HG02798 (cell line): ENCODE data around the gene IRF2BP1.
A peak's percentile ranks its signal among the peaks of the same experiment; 100 is the strongest.
"Not testable (repeated sequence)": the region's sequence is repeated elsewhere in the genome, so short reads cannot be mapped to it uniquely, and the experiment has no call there.

Experiments
- ATAC-seq: cut with Tn5 transposase; IDR thresholded peaks from one replicate; pipeline ENCODE4 v1.9.1; 2021; ENCODE audit warnings: mild to moderate bottlenecking; ENCODE audit not compliant: unreplicated experiment, poor library complexity

The IRF2BP1 gene

DNA sequence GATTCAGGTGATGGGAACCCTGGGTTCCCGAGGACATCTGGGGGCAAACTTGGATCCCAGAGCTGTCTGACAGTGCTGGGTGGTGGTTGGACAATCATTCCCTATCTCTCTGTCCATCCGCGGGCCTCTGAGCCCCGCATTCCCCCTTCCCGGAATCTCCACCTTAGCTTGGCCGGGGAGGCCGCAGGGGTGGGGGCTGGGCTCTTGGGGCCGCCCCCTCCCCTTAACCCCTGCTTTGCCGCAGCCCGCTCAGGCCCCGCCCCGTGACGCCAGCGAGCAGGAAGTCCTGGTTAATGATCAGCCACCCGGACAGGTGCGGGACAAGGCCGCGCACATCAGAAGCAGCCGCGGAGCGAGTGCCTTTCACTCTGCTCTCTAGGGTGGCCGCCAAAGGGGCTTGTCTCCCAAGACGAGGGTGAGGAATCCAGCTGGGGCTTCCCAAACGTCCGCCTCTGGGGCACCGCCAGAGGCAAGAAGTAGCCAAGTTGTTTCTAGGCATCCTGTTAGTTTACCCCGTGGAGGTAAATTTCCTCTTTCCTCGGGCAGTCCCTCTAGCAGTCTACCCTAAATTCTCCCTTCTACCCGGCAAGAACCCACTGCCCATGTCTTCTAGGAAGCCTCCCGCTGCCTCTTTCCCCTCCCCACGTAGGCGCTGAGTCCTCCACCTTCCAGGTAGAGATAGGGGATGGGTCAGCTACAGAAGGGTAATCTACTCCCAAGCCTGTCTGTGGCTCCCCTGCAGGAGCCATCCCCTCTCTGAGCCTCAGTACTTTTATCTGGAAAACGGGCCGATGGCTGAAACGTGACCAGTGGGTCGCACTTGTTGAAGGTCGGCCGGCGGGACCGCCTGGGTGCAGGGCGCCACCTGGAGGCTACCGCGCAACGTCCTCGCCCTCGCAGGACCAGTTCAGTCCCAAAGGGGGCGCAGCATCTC lies 3.0 kb downstream of the IRF2BP1 start:
- peak; percentile 27 for ATAC-seq

DNA sequence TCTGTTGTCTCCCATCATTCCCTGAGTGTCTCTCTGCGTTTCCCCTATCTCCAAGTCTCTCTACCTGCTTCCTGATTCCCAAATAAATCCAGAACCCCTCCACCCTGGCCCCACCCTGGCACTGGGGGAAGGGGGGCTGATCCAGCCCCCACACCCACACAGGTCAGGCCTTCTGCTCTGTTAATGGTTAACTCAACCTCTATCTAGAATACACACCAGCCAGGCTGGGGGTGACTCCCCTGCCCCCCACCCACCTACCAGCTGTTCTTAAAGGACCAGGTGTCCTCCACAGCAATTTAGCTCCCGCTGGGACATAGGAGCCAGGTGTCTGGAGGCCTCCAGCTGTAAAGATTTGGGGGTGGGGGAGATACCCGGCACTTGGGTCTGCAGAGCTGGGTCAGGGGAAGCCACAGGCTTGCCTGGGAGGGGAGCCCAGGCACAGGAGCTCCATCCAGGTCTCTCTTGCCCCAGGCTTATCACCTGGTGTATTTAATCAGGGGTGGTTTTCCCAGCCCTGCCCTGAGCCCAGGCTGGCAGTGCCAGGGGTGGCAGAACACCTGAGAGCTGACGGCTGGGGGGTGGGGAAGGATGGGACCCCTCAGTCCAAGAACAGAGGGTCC lies 3.9 kb downstream of the IRF2BP1 start:
- no peak for ATAC-seq

DNA sequence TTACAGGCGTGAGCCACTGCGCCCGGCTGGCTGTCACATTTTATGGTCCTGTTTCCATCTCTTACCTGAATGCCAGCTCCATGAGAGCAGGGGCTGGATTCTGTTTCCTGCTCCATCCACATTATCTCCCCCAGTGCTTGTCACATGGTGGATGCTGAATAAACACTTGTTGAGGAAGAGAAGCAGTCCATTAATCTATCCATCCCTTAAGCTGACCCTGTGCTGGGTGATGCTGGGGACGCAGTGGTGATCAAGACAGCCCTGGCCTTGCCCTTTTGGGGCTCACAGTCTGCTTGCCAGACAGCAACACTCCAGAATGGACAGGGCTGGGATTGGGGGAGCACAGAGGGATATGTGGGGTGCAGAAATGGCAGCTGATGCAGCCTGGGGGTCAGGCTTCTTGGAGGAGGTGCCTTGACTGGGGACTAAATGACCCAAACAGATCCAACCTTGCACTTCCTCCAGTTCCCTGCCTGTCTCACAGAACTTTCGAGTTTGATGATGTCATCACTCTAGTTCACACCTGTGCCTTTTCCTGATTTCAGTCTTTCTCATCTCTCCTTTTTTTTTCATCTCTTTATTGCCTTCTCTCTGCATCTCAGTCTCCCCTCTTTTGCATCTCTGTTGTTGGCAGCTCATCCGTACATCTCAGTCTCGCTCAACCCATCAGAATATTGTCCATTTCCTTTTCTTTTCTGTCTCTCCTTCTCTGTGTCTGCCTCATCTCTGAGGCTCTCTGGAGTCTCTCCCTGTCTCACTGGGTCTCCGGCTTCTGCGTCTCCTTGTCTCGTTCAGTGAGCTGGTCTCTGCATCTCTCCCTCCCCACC lies 4.6 kb downstream of the IRF2BP1 start:
- ATAC-seq, result no peak

DNA sequence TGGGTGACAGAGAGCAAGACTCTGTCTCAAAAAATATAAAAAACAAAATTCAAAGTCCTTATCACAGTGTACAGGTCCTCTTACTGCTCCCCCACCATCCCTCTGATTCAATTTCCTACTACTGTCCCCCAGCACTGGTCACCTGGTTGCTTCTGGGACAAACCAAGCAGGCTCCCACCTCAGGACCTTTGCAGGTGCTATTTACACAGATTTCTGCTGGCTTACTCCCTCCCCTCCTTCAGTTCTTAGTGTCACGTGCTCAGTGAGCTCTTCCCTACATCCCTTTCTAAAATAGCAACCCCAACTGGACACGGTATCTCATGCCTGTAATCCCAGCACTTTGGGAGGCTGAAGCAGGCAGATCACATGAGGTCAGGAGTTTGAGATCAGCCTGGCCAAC lies 6.0 kb downstream of the IRF2BP1 start:
- no peak for ATAC-seq

DNA sequence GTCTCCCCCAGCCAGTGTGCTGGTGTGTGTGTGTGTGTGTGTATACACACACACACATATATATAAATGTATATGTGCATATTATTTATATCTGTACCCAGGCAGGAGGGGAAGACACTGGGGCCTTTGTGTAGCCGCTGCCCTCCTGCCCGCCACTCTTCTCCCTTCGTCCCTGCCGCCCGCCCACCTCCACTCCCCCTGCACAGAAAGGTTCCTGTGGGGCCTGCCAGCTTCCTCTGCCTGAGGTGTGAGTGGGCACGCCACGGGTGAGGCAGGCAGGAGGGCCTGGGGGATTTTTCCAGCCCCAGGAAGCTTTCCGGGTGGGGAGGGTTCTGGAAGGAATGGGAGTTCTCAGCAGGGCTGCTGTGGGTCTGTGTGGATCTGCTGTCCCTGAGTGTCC lies 6.9 kb downstream of the IRF2BP1 start:
- no peak for ATAC-seq

DNA sequence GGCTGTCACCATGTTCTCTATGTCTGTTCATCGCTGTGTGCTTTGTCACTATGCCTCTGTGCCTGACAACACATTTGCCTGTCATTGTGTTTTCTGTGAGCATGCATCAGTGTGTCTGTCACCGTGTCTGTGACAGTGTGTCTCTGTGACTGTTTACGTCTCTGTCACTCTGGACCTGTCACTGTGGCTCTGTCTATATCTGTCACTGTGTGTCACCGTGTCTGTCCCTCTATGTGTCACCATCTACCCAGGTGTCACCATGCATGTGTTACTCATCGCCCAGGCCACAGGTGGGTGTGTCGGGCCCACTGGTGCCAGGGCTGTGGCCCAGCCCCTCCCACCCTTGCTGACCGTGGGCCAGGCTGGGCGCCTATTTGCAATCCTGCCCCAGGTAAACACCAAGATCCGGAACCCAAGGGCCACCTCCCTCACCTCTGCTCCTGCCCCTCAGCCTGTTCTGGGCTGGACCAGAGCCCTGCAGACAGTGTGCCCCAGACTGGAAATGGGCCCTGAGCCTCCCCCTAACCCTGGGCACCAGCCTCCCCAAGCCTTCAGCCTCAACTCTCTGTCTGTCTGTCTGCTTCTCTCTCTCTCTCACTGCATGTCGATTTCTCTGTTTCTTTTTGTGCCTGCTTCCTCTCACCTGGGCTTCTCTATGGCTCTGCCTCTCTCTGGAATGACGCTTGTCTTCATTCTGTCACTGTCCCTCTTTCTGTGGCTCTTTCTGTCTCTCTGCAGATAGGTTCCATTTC lies 7.7 kb downstream of the IRF2BP1 start:
- ATAC-seq, result no peak

DNA sequence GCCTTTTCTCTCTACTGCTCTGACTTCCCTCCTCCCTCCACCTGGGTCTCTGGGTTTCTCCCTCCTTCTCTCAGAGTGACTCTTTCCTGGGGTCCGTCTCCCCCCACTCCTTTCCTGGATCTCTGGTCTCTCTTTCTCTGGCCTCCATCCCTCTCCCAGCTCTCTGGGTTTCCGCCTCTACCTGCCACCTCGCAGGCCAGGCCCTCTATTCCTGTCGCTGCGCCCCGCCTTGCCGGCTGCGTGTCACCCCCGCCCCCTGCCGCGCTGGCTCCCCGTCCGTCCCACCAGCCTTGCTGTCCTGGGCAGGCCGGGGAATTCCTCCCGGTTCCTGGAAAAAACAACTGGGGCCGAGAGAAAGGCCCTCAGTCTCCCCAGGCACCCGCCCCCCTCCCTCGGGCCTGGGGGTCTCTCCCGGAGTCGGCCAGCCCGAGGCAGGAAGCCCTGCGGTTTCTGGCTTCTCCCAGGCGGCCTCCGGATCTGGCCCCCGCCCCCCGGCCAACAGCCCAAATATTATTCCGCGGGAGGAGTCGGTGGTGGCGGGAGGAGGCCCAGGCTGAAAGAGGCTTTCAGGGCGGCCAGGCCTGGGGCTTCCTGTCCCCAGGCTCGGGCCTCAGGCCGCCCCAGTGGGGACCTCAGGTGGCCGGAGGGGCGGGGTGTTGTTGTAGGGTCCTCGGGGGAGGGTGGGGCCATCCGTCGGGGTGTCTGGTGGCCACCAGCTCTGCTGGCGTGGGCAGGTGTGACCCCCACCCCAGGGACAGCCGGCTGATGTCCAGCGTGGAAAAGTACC lies 9.3 kb downstream of the IRF2BP1 start:
- no peak for ATAC-seq

DNA sequence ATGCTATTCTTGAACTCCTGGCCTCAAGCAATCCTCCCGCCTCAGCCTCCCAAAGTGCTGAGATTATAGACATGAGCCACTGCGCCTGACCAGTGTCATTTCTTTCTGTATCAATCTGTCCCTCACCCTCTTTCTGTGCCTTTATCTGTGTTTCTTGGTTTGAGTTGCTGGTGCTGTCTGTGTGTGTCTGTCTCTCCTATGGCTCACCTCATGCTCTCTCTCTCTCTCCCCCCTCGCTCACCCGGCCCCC lies 9.9 kb downstream of the IRF2BP1 start:
- ATAC-seq, result no peak

DNA sequence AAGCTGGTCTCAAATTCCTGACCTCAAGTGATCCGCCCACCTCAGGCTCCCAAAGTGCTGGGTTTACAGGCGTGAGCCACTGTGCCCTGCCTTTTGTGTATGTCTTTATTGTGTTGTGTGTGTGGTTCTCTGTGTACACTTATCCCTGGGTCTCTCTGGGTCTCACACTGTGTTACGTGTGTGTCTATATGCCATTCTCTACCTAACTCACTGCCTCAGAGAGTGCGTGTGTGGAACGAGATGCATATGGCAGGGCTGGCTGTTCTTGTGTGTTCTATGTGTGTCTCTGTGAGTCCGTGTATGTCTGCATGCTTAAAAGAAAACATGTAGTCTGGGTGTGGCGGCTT lies 11.3 kb downstream of the IRF2BP1 start:
- ATAC-seq, result no peak

DNA sequence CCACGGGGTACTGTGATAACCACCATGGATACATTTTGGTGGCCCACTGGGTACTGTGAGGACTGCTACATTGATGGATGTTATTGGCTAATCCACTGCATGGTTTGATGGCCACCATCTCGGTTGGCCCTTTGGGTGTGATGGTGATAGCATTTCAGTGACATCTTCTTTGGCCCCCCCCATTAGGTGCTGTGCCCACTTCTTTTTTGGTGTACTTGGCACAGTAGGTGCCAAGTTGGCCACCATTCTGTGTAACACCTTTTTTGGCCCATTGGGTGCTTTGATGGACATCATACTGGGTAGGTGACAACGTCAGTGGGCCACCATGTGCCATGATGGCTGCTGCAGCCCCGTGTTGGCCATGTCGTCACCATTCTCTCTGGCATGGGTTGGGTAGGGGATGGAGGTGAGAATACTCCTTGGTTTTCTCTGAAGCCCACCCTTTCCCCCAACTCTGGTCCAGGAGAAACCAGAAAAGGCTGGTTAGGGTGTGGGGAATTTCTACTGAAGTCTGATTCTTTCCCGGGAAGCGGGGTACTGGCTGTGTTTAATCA lies 12.6 kb downstream of the IRF2BP1 start:
- no peak for ATAC-seq

DNA sequence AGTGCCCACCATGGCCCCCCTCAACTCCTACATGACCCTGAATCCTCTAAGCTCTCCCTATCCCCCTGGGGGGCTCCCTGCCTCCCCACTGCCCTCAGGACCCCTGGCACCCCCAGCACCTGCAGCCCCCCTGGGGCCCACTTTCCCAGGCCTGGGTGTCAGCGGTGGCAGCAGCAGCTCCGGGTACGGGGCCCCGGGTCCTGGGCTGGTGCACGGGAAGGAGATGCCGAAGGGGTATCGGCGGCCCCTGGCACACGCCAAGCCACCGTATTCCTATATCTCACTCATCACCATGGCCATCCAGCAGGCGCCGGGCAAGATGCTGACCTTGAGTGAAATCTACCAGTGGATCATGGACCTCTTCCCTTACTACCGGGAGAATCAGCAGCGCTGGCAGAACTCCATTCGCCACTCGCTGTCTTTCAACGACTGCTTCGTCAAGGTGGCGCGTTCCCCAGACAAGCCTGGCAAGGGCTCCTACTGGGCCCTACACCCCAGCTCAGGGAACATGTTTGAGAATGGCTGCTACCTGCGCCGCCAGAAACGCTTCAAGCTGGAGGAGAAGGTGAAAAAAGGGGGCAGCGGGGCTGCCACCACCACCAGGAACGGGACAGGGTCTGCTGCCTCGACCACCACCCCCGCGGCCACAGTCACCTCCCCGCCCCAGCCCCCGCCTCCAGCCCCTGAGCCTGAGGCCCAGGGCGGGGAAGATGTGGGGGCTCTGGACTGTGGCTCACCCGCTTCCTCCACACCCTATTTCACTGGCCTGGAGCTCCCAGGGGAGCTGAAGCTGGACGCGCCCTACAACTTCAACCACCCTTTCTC lies 13.6 kb downstream of the IRF2BP1 start:
- no peak for ATAC-seq

DNA sequence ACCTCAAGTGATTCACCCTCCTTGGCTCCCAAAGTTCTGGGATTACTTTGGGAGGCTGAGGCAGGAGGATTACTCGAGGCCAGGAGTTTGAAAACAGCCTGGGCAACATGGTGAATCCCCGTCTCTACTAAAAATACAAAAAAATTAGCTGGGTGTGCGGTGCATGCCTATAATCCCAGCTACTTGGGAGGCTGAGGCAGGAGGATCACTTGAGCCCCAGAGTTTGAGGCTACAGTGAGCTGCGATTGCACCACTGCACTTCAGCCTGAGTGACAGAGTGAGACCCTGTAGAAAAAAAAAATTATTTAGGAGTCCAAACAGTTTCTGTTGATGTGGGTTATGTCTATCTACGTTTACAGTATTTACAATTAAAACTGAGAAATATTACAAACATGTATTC lies 15.1 kb downstream of the IRF2BP1 start:
- ATAC-seq, result no peak

DNA sequence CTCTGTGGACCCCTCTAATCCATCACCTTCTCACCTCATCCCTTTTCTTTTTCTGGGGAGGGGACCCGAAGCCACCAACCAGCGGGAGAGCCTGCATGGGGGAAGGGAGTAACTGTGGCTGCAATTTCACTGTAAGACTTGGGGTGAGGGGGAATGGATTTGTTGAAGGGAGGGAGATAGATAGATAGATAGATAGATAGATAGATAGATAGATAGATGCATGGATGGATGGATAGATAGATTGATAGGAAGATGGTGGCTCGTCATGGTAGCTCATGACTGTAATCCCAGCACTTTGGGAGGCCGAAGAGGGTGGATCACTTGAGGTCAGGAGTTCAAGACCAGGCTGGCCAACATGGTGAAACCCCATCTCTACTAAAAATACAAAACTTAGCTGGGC lies 18.7 kb downstream of the IRF2BP1 start:
- not testable (repeated sequence) for ATAC-seq

DNA sequence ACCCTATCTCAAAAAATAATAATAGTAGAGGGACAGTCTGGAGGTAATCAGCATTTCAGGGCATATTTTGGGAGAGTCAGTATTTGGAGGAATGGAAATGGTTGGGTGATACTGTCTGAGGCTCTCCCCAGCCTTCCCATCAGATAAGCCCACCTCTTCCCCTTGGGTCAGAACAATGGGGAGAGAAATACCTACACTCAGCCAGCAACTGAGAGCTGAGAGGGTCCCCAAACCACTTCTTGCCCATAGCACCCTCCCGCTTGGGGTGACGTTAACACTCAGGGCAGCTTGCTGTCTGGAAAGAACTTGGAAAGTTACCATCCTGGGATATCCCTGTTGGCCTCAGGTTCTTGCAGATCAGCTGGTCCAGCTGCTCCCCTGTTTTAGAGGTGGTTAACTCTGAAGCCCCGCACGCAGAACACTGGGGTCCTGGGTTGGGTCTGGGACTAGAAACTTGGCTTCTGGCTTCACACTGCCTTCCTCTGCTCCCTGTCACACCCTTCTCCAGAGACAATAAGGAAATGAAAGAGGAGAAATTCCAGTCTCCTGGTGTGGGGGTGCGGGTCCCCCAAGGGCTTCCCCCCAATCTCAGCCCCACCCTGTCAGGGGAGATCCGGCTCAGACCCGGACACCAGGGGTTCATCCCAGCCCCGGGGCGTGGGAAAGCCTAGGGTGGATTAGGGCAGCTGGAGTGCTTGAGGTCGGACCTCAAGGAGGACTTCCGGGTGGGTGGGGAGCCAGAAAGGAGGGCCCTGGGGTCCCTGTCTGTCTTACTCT lies 19.4 kb downstream of the IRF2BP1 start:
- ATAC-seq, result no peak

DNA sequence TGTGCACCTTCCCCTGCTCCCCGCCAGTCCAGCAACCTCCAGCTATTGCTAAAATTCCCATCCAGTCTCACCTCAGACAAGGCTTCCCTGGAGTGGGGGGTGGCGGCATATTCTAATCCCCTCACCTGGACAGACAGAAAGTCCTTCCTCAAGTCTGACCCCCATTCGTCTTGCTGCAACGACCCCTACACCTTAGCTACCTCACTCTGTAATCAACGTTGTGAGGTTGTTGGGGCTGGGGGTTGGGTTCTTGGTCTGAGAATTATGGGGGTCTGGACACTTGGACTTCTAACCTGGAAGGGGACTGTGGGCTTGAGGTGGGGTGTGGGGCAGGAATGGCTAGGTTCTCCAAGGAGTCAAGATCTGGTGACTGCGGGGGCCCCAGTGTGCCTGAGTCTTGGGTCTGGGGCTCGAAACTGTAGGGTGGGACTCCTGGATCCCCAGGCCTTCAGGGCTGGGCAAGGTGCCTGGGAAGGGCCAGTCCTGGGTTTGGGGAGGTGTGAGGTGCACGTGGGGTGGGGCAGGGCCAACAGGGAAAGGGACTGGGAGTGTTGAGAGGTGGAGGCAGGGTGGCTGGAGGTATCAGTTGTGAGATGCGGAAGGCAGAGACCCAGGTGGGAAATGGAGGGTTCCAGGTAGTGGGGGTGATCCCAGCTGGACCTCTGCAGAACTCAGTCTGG lies 20.5 kb downstream of the IRF2BP1 start:
- ATAC-seq, result no peak

DNA sequence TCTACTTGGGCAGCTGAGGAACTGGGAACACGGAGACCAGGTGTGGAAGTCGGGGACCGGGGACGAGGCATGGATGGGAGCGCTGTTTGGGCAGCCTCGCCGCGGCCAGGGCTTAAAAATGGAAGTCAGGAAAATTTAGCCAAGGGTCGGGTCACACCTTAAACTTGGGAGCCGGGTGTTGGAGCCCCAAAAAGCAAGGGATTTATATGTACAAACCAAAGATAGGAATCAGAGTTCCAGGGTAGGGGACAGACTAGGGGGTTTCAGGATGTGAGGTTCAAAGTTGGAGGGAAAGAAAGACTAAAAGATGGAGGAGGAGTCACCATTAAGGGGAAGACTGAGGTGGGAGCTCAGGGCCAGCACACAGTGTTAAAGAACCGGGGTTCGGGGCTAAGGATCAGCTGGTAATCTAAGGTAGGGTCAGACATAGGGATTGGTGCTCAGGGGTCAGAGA lies 21.3 kb downstream of the IRF2BP1 start:
- ATAC-seq, result no peak

DNA sequence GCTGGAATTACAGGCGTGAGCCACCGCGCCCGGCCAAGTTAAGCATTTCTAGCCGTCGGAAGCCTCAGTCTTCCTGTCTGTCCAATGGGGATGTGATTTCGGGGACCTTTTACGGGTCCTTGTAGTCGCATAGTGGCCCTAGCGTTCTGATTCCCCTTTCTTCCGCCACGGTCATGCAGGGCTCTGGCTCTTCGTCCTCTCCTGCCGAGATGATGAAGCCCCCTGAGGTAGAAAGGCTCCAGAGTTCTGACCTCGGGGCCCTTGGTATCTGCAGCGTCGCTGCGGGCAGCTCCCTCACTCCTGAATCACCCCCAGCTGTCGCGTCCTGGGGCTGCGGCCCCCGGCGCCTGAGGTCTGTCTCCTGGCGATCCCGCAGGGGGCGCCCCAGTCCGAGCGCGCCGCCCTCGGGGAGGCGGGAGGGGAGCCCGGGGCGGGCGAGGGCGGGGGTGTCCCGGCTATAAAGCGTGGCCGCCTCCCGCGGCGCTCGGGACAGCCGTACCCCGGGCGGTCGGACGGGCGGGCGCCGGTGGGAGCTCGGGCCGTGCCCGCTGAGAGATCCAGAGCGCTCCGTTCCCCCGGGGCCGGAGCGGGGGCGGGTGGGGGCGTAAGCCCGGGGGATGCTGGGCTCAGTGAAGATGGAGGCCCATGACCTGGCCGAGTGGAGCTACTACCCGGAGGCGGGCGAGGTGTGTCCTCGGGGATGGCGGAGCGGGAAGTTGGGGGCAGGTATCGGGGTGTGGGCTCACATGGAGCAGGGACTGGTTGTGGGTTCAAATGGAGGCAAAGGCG lies 21.9 kb downstream of the IRF2BP1 start, which contains the start of gene FOXA3:
TSS of gene FOXA3 (plus strand) at position 487 of the 789 bp plus-strand sequence. CDS start at position 618, 131 bp downstream.
- ATAC-seq, result peak; percentile 37
